Thyroid gland (tissue), 4 donors: ENCODE data around the gene RFC3. TPM values are rescaled to one million over a fixed set of nuclear protein-coding genes. Genes with fewer than 3 reads are reported as not detected.
"Not testable (repeated sequence)": the region's sequence is repeated elsewhere in the genome, so short reads cannot be mapped to it uniquely, and the experiment has no call there.

ENCODE experiments used
- DNase-seq, 2 donors: peaks; one replicate each; pipeline ENCODE4 v3.0.0-alpha.2; 2019
- H3K27ac ChIP-seq, 3 donors: fragments of 200-600 bp; sonication (generic); 1 replicate in 2 of 3; 2 replicates in 1 of 3; pipeline ENCODE4 v1.5.1; 2016 to 2019; ENCODE audit warnings: mild to moderate bottlenecking in 1 of 3, moderate library complexity in 1 of 3
- H3K27me3 ChIP-seq: fragments of 200-600 bp; sonication (generic); one replicate; pipeline ENCODE4 v1.5.1; 2019
- H3K36me3 ChIP-seq, 2 donors: fragments of 200-600 bp; sonication (generic); one replicate each; pipeline ENCODE4 v1.5.1; 2016 to 2019
- H3K4me1 ChIP-seq, 2 donors: fragments of 200-600 bp; sonication (generic); one replicate each; pipeline ENCODE4 v1.5.1; 2017 to 2019
- H3K4me3 ChIP-seq, 3 donors: fragments of 200-600 bp; sonication (generic); replicated peaks in 1 of 3; 1 replicate in 2 of 3; 2 replicates in 1 of 3; pipeline ENCODE4 v1.5.1; 2016; ENCODE audit warnings: mild to moderate bottlenecking in 1 of 3
- H3K9me3 ChIP-seq: fragments of 200-600 bp; sonication (generic); one replicate; pipeline ENCODE4 v1.5.1; 2017
- POLR2A ChIP-seq, 2 donors: fragments of 450-650 bp; IDR thresholded peaks; one replicate each; pipeline ENCODE4 v1.6.1; 2017; ENCODE audit warnings: antibody characterized with exemption in 2 of 2, mild to moderate bottlenecking in 2 of 2, moderate library complexity in 1 of 2
- WGBS, 2 donors: methylation state at CpG; one replicate each; pipeline ENCODE4 v1.1.5; 2017; 5-methylcytosine and 5-hydroxymethylcytosine counted together
- intact Hi-C: fragments of 100-400 bp; cut with DNase I; formaldehyde crosslinking; loops from one replicate; pipeline ENCODE4 v1.15.1; 2023
- total RNA-seq, 4 donors: library from RNA; depleted of rRNA; stranded (reverse); fragments of >200 nt; gene quantifications; one replicate each; pipeline ENCODE4 v1.2.3, GENCODE V29; 2016
- TF ChIP-seq, protein P1 (sequence below), 6 experiments: fragments of 200-600 bp in 3 of 6; fragments of 450-650 bp in 3 of 6; sonication (generic) in 3 of 6; IDR thresholded peaks; one replicate each; pipeline ENCODE4 v1.5.1; 2016 to 2019; ENCODE audit warnings: antibody characterized with exemption in 6 of 6, mild to moderate bottlenecking in 2 of 6, inconsistent platforms in 1 of 6, moderate library complexity in 1 of 6

The RFC3 gene
- total RNA-seq, 4 donors from 2014 or later: 7.4 to 13.3 (median 9.8) TPM

DNA sequence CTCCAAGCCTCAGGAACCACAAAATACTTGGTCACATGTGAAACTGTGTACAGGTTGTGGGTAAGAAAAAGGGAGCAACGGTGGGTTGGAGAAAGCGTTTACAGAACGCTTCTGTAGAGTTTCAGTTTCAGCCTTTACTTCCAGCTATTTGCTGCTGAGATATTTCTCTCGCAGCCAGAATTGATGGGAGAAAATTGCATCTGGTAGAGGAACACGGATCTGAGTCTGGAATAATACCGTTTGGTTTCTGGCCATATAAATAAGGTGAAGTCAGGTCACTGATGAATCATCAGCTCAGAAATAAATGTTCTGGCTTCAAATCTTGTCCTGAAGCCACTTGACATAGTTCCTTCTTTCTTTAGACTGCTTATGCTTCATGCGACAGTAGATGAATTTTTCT lies 20.3 kb upstream of the RFC3 start:
- Histone ChIP-seq H3K27me3 (no peaks in the 10 kb centered on the region), H3K36me3 (no peaks in the 10 kb centered on the region), H3K9me3 (no peaks in the 10 kb centered on the region), H3K4me3 (no peak overlapping the region), H3K27ac (peak overlapping the region; percentile 29 to 44 (median 35)), H3K4me1 (no peaks in the 10 kb centered on the region)
- TF ChIP-seq, protein P1, sequence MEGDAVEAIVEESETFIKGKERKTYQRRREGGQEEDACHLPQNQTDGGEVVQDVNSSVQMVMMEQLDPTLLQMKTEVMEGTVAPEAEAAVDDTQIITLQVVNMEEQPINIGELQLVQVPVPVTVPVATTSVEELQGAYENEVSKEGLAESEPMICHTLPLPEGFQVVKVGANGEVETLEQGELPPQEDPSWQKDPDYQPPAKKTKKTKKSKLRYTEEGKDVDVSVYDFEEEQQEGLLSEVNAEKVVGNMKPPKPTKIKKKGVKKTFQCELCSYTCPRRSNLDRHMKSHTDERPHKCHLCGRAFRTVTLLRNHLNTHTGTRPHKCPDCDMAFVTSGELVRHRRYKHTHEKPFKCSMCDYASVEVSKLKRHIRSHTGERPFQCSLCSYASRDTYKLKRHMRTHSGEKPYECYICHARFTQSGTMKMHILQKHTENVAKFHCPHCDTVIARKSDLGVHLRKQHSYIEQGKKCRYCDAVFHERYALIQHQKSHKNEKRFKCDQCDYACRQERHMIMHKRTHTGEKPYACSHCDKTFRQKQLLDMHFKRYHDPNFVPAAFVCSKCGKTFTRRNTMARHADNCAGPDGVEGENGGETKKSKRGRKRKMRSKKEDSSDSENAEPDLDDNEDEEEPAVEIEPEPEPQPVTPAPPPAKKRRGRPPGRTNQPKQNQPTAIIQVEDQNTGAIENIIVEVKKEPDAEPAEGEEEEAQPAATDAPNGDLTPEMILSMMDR (IDR thresholded peaks at IDR 0.05): no peak
- TF ChIP-seq POLR2A (IDR thresholded peaks at IDR 0.05): no peak
- no peak for DNase-seq
- 55 to 58% methylated on average over 7 of the region's 7 CpGs for WGBS, 2 donors
- intact Hi-C loops: no loop called here

DNA sequence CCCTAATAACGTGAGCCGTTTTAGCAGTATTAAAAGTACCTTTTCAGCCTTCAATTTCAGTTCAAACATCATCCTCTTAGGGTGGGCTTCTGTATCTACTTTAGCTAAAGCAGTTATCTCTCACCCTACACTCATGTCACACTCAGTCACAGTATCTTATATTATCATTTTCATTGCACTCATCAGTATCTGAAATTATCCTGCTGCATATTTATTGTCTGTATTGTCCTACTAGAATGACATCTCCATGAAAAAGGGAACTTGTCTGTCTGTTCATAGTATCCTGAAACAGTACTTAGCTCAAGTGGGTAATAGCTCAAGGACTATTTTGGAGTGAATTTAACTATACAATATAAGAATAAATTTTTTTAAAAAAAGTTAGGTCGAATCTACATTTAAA lies 19.9 kb upstream of the RFC3 start:
- Histone ChIP-seq H3K4me1 (no peaks in the 10 kb centered on the region), H3K36me3 (no peaks in the 10 kb centered on the region), H3K27ac (peak overlapping the region in 1 of 3 donors; percentile 29), H3K9me3 (no peaks in the 10 kb centered on the region), H3K27me3 (no peaks in the 10 kb centered on the region), H3K4me3 (no peak overlapping the region)
- intact Hi-C loops: no loop called here
- DNase-seq: no peak
- WGBS, 2 donors: 65% methylated on average over 3 of the region's 3 CpGs
- TF ChIP-seq POLR2A (IDR thresholded peaks at IDR 0.05): no peak
- TF ChIP-seq, protein P1 (IDR thresholded peaks at IDR 0.05): no peak

DNA sequence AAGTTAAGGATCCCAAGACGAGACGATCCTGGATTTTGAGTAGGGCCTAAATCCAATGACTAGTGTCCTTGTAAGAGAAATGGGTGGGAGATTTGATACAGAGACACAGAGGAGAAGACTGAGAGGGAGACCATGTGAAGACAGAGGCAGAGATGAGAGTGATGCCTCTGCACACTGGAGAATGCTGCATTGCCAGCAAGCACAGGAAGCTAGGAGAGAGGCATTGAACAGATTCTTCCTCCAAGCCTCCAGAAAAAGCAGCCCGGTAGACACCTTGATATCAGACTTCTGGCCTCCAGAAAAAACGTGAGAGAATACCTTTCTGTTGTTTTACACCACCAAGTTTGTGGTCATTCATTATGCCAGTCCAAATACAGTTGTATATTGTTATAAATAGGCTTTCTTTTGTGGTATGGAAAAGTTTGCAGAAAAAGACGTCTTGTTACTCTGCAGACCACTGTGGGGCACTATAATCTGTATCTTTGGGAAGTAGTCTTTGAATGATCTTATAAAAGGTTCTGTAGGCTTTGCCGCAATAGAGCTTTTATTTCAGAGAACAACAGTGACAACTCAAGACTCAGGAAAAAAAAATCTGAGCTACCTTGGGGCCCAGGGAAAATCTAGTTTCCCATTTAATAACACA lies 17.9 kb upstream of the RFC3 start:
- no peak overlapping the region for H3K27ac ChIP-seq
- intact Hi-C loops: no loop called here
- no peaks in the 10 kb centered on the region for H3K4me1 ChIP-seq
- no peaks in the 10 kb centered on the region for H3K36me3 ChIP-seq
- 39 to 41% methylated on average over 6 of the region's 6 CpGs for WGBS, 2 donors
- H3K27me3 ChIP-seq: no peaks in the 10 kb centered on the region
- no peak for DNase-seq
- no peaks in the 10 kb centered on the region for H3K9me3 ChIP-seq
- TF ChIP-seq, protein P1 (IDR thresholded peaks at IDR 0.05): peak in 3 of 6 experiments; percentile 33 to 40 (median 38)
- no peak for TF ChIP-seq POLR2A (IDR thresholded peaks at IDR 0.05)
- no peak overlapping the region for H3K4me3 ChIP-seq

DNA sequence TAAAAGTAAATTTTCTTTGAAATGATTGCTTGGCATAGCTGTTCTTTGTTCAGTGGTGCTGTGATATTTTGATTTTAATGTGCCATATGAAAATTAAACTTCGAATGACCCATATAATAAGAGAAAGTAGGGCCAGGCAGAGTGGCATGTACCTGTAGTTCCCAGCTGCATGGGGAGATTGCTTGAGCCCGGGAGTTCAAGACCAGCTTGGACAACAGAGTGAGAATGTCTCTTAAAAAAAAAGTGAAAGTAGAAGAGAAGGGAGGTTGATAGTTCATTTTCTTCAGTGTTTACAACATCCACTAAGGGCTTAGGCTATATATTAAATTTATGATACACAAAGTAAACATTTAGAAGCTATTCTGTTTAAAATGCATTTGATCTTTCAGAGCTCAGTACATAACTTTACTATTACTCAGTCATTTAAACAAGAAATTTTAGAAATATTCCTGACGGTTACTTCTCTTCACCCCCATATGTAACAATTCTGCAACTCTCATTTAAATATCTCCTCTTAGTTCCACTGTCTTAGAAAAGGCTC lies 17.2 kb upstream of the RFC3 start:
- H3K4me3 ChIP-seq: no peak overlapping the region
- DNase-seq: no peak
- no peak overlapping the region for H3K27ac ChIP-seq
- intact Hi-C loops: no loop called here
- H3K27me3 ChIP-seq: no peaks in the 10 kb centered on the region
- no peak for TF ChIP-seq POLR2A (IDR thresholded peaks at IDR 0.05)
- TF ChIP-seq, protein P1 (IDR thresholded peaks at IDR 0.05): no peak
- no peaks in the 10 kb centered on the region for H3K36me3 ChIP-seq
- WGBS, 2 donors: 29 to 41% methylated on average over 3 of the region's 3 CpGs
- no peaks in the 10 kb centered on the region for H3K4me1 ChIP-seq
- H3K9me3 ChIP-seq: no peaks in the 10 kb centered on the region

DNA sequence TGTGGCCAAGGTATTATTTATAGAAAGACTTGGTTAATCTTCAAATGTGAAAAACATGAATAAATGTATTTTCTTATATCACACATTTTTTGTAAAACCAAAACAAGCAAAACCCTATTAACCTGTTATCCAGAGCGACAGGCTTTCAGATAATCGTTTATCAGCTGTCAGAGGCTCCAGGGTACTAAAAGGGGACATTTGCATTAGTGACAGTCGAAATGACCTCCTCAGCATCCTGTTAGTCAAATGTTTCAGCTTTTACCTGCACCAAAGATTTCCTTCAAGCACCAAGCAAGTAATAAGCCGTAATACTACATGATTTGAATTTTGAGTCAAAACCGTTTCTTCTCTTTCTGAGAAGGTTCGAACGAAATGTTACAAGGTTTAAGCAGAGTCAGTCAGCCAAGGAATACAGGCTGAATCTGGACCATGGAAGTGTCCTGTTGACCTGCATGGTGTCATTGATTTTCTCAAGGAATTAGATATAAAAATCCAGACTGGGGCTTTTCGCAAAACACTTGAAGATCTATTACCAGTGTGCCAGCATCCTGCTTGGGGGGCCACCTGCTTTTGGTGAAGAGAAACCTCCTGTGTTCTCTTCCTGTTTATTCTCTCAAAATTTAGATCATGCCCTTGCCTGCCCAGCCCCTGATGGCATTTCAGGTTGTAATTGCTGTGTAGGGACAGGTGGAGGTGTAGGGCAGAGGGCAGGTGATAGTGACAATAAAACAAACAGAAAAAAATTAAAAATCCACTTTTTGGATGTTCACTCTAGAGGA lies 11.3 kb upstream of the RFC3 start:
- DNase-seq: no peak
- TF ChIP-seq POLR2A (IDR thresholded peaks at IDR 0.05): no peak
- TF ChIP-seq, protein P1 (IDR thresholded peaks at IDR 0.05): no peak
- intact Hi-C loops: no loop called here

DNA sequence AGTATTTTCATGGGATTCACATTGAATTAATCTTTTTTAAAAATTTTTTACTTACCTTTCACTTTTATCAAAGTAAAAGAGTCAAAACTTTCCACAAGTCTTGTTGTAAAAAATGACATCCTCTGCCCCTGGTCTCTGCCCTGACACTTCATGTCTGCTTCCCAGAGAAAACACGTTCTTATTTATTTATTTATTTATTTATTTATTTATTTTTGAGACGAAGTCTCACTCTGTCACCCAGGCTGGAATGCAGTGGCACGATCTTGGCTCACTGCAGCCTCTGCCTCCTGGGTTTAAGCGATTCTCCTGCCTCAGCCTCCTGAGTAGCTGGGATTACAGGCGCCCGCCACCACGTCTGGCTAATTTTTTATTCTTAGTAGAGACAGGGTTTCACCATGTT lies 5.1 kb upstream of the RFC3 start:
- H3K36me3 ChIP-seq, H3K9me3 ChIP-seq, intact Hi-C loops, DNase-seq, H3K27ac ChIP-seq, H3K27me3 ChIP-seq, H3K4me3 ChIP-seq, H3K4me1 ChIP-seq: not testable (repeated sequence)
- WGBS, 2 donors: 85 to 89% methylated on average over 7 of the region's 7 CpGs

More for the DNA sequence above, 11.3 kb upstream of the RFC3 start:
- no peaks in the 10 kb centered on the region for H3K36me3 ChIP-seq
- 80 to 83% methylated on average over 8 of the region's 8 CpGs for WGBS, 2 donors
- no peak overlapping the region for H3K4me3 ChIP-seq
- H3K4me1 ChIP-seq: no peaks in the 10 kb centered on the region
- H3K9me3 ChIP-seq: no peaks in the 10 kb centered on the region
- no peak overlapping the region for H3K27ac ChIP-seq
- H3K27me3 ChIP-seq: no peaks in the 10 kb centered on the region
